ENCODE data around the gene NRXN3.

- TF ChIP-seq CTCF (IDR thresholded peaks at IDR 0.05; ENCODE audit: poor library complexity) (no peak), EZH2 (IDR thresholded peaks at IDR 0.05; ENCODE audit: borderline replicate concordance) (no peak), EZH2phosphoT487 (IDR thresholded peaks at IDR 0.05; ENCODE audit: low read depth, severe bottlenecking, unreplicated experiment) (no peak)
Measured at GRCh38 chr14:79820866-79821535, 1650.8 kb downstream of the NRXN3 start.
